ENCODE data around the gene FAM83F. TPM values are rescaled to one million over a fixed set of nuclear protein-coding genes. Genes with fewer than 3 reads are reported as not detected.

The FAM83F gene
- total RNA-seq, 2 experiments from 2014 or later: 0.20 to 0.30 TPM

DNA sequence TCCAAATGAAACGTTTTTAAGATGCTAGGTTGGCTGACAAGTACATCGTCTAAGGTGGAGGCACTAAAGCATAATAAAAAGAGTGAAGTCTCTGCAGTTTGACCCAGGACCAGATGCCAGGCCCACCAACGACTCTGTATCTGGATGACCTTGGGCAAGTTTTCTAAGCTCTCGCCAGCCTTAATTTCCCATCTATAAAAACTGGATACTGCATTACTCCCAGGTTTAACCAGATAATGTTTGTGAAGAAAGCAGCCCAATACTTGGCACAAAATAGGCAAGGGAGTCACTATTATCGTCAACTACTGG is 49.0 kb downstream of the FAM83F start:
- no peak for DNase-seq
- Mint-ChIP-seq H3K36me3 (peaks cover 4% of the 10 kb centered on the region), H3K9me3 (no peaks in the 10 kb centered on the region), H3K4me3 (peak overlapping the region; percentile 95), H3K27ac (peak overlapping the region; percentile 100), H3K4me1 (peaks cover 26% of the 10 kb centered on the region), H3K27me3 (peaks cover 8% of the 10 kb centered on the region)
- POLR2A ChIA-PET: interaction anchor here (0.7 to 5.2 kb wide), 44 partner anchors 8 to 908 kb away, joined by 3 to 104 read pairs (median 4); partner anchors contain the start of genes ADSL, ATF4, FAM83F and MIEF1
- ATAC-seq (ENCODE audit: low read depth): no peak

DNA sequence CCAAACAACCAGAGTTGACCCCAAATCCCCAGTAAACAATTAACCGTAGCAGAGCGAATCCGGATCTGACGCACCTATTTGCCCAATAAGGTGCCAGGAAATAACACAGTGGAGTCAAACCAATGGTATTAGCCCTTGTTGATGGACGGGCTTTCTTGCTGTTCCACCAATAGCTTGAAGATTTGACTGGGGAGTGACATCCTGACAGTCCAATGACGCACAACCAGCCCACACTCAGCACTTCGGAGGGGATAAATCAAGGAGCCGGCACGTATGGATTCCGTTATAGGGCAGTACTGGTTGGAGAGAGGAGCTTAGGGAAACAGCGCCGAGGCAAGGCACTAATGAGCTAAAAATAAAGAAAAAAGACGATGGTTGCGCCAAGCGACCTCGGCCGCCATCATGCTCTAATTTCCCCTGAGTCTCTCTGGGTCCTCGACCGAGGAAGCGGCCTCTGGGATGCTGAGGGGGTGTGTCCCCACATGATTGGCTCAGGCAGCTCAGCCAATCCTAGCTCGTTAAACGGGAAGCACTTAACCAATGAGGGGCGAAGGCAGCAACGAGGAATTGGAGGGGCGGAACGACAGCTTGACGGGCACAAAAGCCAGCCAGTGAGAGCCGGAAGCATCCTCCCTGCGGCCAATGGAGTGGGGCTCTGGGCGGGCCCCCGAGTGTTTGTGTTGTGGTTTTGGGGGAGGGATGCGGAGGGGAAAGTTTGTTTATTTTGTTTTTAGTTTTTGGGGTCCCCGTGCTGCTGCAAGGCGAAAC is 49.5 kb downstream of the FAM83F start:
- Mint-ChIP-seq H3K36me3 (peaks cover 4% of the 10 kb centered on the region), H3K27me3 (peaks cover 7% of the 10 kb centered on the region), H3K27ac (peak overlapping the region; percentile 100), H3K4me1 (peaks cover 29% of the 10 kb centered on the region), H3K9me3 (no peaks in the 10 kb centered on the region), H3K4me3 (peak overlapping the region; percentile 95)
- DNase-seq (peak; percentile 96), ATAC-seq (ENCODE audit: low read depth) (peak; percentile 89)
- POLR2A ChIA-PET: interaction anchor here (0.5 to 5.2 kb wide), 65 partner anchors 9 to 907 kb away, joined by 3 to 104 read pairs (median 4); partner anchors contain the start of genes ADSL, ATF4, FAM83F and MIEF1

DNA sequence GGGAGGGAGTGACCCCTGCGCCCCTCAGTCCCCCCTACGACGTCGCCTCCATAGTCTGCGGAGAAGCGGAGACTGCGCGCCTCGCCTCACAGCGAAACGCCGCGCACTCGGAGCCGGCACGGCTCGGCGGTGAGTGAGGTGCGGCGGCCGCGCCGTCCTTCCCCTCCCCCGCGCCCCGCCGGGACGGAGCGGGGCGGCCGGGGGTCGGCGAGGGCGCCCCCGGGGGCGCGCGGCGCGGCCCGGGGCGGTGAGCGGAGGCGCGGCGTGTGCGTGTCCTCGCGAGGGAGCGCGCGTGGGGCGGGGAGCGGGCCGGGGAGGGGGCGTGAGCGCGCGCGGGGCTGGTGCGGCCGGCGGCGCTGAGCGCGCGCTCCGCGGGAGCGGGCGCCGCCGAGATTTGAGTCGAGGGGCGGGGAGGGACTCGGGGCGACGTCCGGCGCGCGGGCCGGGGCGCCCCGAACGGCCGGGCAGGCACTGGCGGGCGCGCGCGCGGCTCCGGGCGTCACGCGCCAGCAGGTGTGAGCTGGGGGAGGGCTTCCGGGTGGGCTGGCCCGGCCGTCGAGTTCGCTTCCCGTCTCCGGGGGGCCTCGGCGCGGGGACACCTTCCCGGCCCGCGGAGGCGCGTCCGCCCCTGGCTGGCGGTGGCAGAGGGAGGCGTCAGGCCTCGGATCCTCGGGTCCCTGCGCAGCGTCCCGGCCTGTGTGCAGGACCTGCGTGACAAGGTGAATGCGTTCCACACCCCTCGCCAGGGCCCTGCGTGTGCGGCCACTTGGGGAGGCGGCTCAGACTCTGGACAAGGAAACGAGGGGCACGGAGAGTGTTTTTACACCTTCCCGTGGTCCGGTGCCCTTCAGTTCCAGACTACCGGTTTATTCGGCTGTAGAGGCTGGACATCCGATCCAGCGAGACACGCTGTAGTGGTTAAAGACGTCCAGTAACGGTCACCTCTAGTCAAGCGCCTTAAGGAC is 50.4 kb downstream of the FAM83F start:
- peaks cover 32% of the 10 kb centered on the region for H3K4me1 Mint-ChIP-seq
- no peaks in the 10 kb centered on the region for H3K9me3 Mint-ChIP-seq
- DNase-seq (peak; percentile 87), ATAC-seq (ENCODE audit: low read depth) (peak; percentile 24)
- H3K4me3 Mint-ChIP-seq: peak overlapping the region; percentile 95
- H3K27me3 Mint-ChIP-seq: no peaks in the 10 kb centered on the region
- POLR2A ChIA-PET: interaction anchor here (0.5 to 5.2 kb wide), 56 partner anchors 10 to 906 kb away, joined by 3 to 104 read pairs (median 4); partner anchors contain the start of genes ADSL, ATF4, RBX1 and RPL3
- H3K36me3 Mint-ChIP-seq: peaks cover 4% of the 10 kb centered on the region
- H3K27ac Mint-ChIP-seq: peak overlapping the region; percentile 100

DNA sequence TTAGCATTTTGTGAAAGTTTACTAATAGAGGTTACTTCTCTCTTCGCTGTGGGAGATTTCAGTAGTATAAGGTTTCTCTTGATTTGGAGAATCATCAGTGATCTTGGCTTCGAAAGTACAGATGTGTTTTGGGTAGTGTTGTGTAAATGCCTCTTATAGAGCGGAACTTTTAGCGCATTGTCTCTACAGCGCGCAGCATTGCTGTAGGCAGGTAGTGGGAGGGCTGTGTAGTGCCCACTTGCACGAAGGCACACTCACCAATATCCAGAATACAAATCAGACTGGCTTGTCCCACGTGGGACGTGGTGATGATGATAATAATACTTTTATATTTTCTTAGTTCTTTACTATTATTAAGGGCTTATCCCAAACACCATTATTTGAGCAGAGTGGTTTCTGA is 51.4 kb downstream of the FAM83F start:
- ATAC-seq (ENCODE audit: low read depth): no peak
- DNase-seq: no peak
- H3K27ac Mint-ChIP-seq: peak overlapping the region; percentile 87
- POLR2A ChIA-PET: interaction anchor here (0.7 to 5.2 kb wide), 6 partner anchors 10 to 300 kb away, joined by 3 to 104 read pairs (median 6); partner anchors contain the start of genes ADSL and TNRC6B
- H3K4me1 Mint-ChIP-seq: peaks cover 36% of the 10 kb centered on the region
- peak overlapping the region; percentile 83 for H3K4me3 Mint-ChIP-seq
- peaks cover 4% of the 10 kb centered on the region for H3K36me3 Mint-ChIP-seq
- no peaks in the 10 kb centered on the region for H3K27me3 Mint-ChIP-seq
- H3K9me3 Mint-ChIP-seq: no peaks in the 10 kb centered on the region

DNA sequence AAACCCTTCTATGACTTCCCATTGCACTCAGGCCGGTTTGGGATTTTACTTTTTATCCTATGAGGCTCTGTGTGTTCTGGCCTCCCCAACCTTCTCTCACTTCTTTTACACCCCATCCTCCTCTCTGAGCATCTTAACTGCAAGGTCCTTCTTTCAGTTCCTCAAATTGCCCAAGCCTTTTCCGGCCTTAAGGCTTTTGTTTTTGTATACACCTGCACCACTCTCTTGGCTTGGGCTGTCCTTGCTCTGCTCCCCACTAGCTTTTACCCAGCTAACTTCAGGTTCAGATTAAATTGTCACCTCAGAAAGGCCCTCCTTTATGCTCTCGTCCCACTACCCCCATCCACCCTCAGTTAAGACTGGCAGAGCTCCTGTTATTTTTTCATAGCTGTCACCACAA is 55.5 kb downstream of the FAM83F start:
- peaks cover 2% of the 10 kb centered on the region for H3K36me3 Mint-ChIP-seq
- no peak for DNase-seq
- H3K27me3 Mint-ChIP-seq: no peaks in the 10 kb centered on the region
- POLR2A ChIA-PET: interaction anchor here (0.7 to 1.7 kb wide), 2 partner anchors 136 to 143 kb away, joined by 3 to 6 read pairs; no protein-coding TSS in a partner anchor
- H3K4me1 Mint-ChIP-seq: peaks cover 54% of the 10 kb centered on the region
- no peaks in the 10 kb centered on the region for H3K9me3 Mint-ChIP-seq
- peak overlapping the region; percentile 65 for H3K4me3 Mint-ChIP-seq
- no peak for ATAC-seq (ENCODE audit: low read depth)
- peak overlapping the region; percentile 73 for H3K27ac Mint-ChIP-seq

DNA sequence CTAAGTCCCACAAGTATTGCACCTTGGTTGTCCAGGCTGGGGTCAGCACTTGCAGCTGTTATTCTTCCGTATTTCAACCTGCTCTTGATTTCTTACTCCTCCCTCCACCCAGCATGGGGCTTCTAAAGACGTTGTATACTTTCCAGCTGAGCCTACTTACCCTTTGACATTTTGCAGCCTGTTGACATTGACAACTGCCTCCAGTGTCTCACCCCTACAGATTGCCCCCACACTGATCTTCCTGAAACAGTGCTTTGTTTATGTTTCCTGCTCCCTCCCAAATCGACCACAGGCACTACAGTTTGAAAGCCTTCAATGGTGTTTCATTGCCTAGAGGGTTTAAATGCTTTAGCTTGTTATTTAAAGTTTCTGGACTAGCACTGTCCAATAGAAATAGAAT is 56.6 kb downstream of the FAM83F start:
- Mint-ChIP-seq H3K36me3 (peaks cover 4% of the 10 kb centered on the region), H3K27ac (peak overlapping the region; percentile 77), H3K4me3 (peak overlapping the region; percentile 48), H3K9me3 (no peaks in the 10 kb centered on the region), H3K4me1 (peaks cover 59% of the 10 kb centered on the region), H3K27me3 (no peaks in the 10 kb centered on the region)
- ATAC-seq (ENCODE audit: low read depth): no peak
- no peak for DNase-seq
- POLR2A ChIA-PET: interaction anchor here (1.4 to 1.7 kb wide), 2 partner anchors 127 to 142 kb away, joined by 6 to 7 read pairs; partner anchors contain the start of gene TNRC6B

DNA sequence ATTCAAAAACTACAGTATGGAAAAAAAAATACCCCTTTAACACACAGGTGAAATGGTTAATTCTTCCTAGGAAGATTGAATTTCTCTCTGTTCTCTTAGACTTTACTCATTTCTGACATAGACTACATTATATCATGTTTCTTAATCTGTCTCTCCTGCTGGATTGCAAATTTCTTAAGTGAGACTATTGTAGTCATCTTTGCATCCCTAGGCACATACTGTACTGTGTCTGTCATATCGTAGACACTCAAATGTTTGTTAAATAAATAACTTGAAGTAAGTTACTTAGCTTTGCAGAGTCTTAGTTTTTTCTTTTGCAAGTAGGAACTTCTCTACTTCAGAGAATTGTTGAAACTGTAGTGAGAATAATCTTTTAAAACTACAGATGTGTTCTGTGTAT is 58.7 kb downstream of the FAM83F start:
- Mint-ChIP-seq H3K36me3 (peaks cover 2% of the 10 kb centered on the region), H3K9me3 (no peaks in the 10 kb centered on the region), H3K4me3 (peak overlapping the region; percentile 14), H3K27me3 (no peaks in the 10 kb centered on the region), H3K27ac (peak overlapping the region; percentile 2), H3K4me1 (peaks cover 69% of the 10 kb centered on the region)
- POLR2A ChIA-PET: interaction anchor here (0.7 to 4.6 kb wide), 3 partner anchors 9 to 531 kb away, joined by 3 to 58 read pairs (median 3); no protein-coding TSS in a partner anchor
- no peak for ATAC-seq (ENCODE audit: low read depth)
- DNase-seq: no peak

DNA sequence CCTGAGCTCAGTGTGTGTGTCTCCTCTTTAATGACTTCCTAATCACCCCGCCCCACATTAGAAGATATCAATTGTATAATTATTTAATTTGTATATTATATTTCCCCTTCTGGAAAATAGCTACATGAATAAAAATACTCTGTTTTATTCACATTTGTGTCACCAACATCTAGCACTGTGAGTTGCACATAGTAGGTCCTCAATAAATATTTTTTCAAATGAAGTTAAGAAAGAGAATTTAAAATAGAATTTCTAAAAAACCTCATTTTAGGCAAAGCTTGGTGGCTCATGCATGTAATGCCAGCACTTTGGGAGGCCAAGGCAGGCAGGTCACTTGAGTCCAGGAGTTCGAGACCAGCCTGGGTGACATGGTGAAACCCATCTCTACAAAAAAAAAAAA is 59.7 kb downstream of the FAM83F start:
- no peaks in the 10 kb centered on the region for H3K27me3 Mint-ChIP-seq
- POLR2A ChIA-PET: interaction anchor here (0.6 to 4.6 kb wide), 10 partner anchors 10 to 1785 kb away, joined by 3 to 58 read pairs (median 4); partner anchors contain the start of genes ADSL, ATF4 and TNRC6B
- peaks cover 72% of the 10 kb centered on the region for H3K4me1 Mint-ChIP-seq
- DNase-seq (no peak), ATAC-seq (ENCODE audit: low read depth) (no peak)
- peak overlapping the region; percentile 96 for H3K27ac Mint-ChIP-seq
- H3K4me3 Mint-ChIP-seq: peak overlapping the region; percentile 84
- peaks cover 2% of the 10 kb centered on the region for H3K36me3 Mint-ChIP-seq
- H3K9me3 Mint-ChIP-seq: no peaks in the 10 kb centered on the region

DNA sequence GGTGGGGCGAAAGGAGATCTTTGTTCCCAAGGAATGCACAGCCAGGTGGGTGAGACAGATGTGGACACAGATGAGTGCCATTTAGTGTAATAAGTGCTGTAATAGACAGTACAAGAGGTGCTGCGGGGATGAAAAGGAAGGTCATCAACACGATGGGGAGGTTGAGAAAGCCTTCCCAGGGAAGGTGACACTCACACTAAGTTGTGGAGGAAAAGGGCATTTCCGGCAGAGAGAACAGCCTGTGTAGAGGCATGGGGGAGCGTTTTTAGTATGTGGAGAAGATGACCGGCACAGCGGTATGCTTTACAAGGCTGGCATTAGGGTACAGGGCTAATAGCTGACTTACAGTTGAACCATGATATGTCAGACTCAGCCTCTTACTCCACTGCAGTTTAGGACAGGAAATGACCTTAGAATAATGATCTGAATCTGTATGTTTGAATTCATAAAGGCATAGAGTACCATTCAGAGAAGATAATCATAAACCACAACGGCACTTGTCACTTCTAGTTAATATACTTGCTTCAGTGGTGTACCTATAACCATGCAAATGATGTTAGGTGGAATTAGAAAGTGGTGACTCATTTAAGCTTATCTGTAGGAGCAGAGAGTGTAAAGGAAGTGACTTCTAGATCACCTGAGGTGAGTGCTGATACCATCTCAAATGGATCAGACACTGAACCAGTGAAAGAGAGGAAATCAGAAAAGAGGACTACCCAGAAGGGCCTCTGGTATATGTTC is 60.6 kb downstream of the FAM83F start:
- Mint-ChIP-seq H3K4me1 (peaks cover 68% of the 10 kb centered on the region), H3K9me3 (no peaks in the 10 kb centered on the region), H3K27ac (peak overlapping the region; percentile 96), H3K27me3 (no peaks in the 10 kb centered on the region), H3K4me3 (peak overlapping the region; percentile 84), H3K36me3 (peaks cover 2% of the 10 kb centered on the region)
- POLR2A ChIA-PET: interaction anchor here (0.6 to 4.6 kb wide), 14 partner anchors 8 to 292 kb away, joined by 3 to 58 read pairs (median 4); partner anchors contain the start of genes ADSL and TNRC6B
- ATAC-seq (ENCODE audit: low read depth) (peak; percentile 91), DNase-seq (no peak)

DNA sequence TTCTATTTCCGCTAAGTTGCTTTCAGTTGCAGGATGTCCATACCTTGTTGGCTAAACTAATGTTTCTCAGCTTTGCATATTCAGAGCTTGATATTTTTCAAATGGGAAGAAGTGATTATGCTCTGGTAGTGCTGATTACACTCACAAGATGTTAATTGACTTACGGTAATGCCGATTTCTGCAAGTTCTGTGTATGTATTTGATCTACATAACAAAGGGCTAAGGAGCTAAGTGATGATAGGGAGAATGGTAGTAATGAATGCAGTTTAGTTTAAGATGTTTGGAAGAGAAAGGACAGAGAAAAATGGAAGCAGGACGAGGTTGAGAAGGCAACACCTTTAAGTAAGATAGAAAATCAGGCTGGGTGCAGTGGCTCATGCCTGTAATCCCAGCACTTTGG is 61.4 kb downstream of the FAM83F start:
- no peak for ATAC-seq (ENCODE audit: low read depth)
- Mint-ChIP-seq H3K4me3 (peak overlapping the region; percentile 84), H3K36me3 (peaks cover 2% of the 10 kb centered on the region), H3K4me1 (peaks cover 63% of the 10 kb centered on the region), H3K27ac (peak overlapping the region; percentile 96), H3K27me3 (no peaks in the 10 kb centered on the region), H3K9me3 (no peaks in the 10 kb centered on the region)
- POLR2A ChIA-PET: interaction anchor here (0.6 to 4.6 kb wide), 11 partner anchors 9 to 291 kb away, joined by 3 to 58 read pairs (median 5); partner anchors contain the start of genes ADSL and TNRC6B
- no peak for DNase-seq

DNA sequence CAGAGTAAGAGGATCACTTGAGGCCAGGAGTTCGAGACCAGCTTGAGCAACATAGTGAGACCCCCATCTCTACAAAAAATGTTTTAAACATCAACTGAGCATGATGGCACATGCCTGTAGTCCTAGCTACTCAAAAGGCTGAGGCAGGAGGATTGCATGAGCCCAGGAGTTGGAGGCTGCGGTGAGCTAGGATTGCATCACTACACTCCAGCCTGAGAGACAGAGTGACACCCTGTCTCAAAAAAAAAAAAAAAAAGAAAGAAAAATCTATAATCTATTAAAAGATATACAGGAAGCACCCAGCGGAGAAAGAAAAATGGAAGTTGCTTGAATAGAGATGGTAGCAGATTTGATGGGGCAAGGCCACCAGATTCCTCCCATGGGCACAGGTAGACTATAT is 61.8 kb downstream of the FAM83F start:
- H3K36me3 Mint-ChIP-seq: peaks cover 2% of the 10 kb centered on the region
- DNase-seq (no peak), ATAC-seq (ENCODE audit: low read depth) (no peak)
- peak overlapping the region; percentile 84 for H3K4me3 Mint-ChIP-seq
- H3K27me3 Mint-ChIP-seq: no peaks in the 10 kb centered on the region
- peaks cover 59% of the 10 kb centered on the region for H3K4me1 Mint-ChIP-seq
- no peaks in the 10 kb centered on the region for H3K9me3 Mint-ChIP-seq
- H3K27ac Mint-ChIP-seq: peak overlapping the region; percentile 96
- POLR2A ChIA-PET: interaction anchor here (0.6 to 4.6 kb wide), 9 partner anchors 9 to 290 kb away, joined by 3 to 58 read pairs (median 7); partner anchors contain the start of genes ADSL and TNRC6B

DNA sequence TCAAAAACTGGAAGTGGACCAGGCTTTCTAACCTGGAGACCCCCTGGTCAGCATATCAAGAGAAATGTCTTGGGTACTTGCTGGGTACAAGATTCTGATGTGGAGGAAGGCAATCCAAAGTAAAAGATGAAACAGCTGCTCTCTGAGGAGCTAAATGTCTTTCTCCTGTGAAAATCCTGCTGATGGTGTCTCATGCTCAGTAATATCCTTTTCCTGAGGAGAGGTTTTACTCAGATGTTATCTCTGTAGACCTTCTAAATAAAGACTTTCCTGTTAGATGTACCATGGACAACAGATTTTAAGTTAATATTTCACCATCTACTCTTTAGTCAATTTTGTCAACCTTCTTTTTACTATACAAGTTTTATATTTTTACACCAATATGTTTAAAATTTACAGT is 62.9 kb downstream of the FAM83F start:
- Mint-ChIP-seq H3K4me1 (peaks cover 52% of the 10 kb centered on the region), H3K9me3 (no peaks in the 10 kb centered on the region), H3K4me3 (peak overlapping the region; percentile 70), H3K27ac (peak overlapping the region; percentile 86), H3K36me3 (peaks cover 2% of the 10 kb centered on the region), H3K27me3 (no peaks in the 10 kb centered on the region)
- no peak for DNase-seq
- POLR2A ChIA-PET: interaction anchor here (0.7 to 1.4 kb wide), 3 partner anchors 37 to 288 kb away, joined by 3 read pairs; partner anchors contain the start of gene TNRC6B
- ATAC-seq (ENCODE audit: low read depth): no peak
